Upper lobe of left lung (tissue), 4 donors: ENCODE measurements around the gene LCMT1.

ENCODE experiments used
- POLR2A ChIP-seq, 4 donors: fragments of 450-650 bp; IDR thresholded peaks; one replicate each; pipeline ENCODE4 v1.5.1; 2016 to 2017; ENCODE audit warnings: antibody characterized with exemption in 4 of 4, mild to moderate bottlenecking in 2 of 4
- TF ChIP-seq, protein P1 (sequence below), 6 experiments: fragments of 450-650 bp in 4 of 6; fragments of 200-600 bp in 2 of 6; sonication (generic) in 2 of 6; IDR thresholded peaks; one replicate each; pipeline ENCODE4 v1.5.1; 2016 to 2019; ENCODE audit warnings: antibody characterized with exemption in 6 of 6

DNA sequence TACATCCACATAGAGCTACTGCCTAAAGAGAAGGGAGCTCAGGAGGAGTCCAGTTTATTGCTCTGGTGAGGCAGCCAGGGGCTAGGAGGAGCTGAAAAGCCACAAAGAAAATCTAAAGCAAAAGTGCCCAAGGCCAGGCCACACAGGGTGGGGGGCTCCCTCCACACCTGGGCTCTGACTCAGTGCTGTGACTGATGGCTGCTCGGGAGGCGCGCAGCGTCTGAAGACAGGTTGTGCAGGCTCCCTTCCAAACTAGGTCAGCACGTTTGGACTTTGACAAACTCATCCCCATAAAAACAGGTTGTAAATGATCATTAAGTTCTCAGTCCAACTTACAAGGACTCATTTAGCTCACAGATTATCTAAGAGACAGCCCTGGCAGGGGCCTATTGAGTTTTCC lies 22.2 kb upstream of the LCMT1 start:
- no peak for TF ChIP-seq POLR2A (IDR thresholded peaks at IDR 0.05)
- TF ChIP-seq, protein P1, sequence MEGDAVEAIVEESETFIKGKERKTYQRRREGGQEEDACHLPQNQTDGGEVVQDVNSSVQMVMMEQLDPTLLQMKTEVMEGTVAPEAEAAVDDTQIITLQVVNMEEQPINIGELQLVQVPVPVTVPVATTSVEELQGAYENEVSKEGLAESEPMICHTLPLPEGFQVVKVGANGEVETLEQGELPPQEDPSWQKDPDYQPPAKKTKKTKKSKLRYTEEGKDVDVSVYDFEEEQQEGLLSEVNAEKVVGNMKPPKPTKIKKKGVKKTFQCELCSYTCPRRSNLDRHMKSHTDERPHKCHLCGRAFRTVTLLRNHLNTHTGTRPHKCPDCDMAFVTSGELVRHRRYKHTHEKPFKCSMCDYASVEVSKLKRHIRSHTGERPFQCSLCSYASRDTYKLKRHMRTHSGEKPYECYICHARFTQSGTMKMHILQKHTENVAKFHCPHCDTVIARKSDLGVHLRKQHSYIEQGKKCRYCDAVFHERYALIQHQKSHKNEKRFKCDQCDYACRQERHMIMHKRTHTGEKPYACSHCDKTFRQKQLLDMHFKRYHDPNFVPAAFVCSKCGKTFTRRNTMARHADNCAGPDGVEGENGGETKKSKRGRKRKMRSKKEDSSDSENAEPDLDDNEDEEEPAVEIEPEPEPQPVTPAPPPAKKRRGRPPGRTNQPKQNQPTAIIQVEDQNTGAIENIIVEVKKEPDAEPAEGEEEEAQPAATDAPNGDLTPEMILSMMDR (IDR thresholded peaks at IDR 0.05) = no peak
